GM12878 (cell line): ENCODE data around the gene NKAIN2.

ENCODE experiments used
- CBFB ChIP-seq: IDR thresholded peaks from 2 replicates; pipeline ENCODE4 v1.6.1; 2016; ENCODE audit warnings: antibody characterized with exemption, low read depth
- NR2C2 ChIP-seq: IDR thresholded peaks from 2 replicates; pipeline ENCODE4 v1.6.1; 2011; ENCODE audit warnings: borderline replicate concordance, low read depth; ENCODE audit not compliant: control insufficient read depth, insufficient read length
- POLR2A ChIP-seq: IDR thresholded peaks from 2 replicates; pipeline ENCODE4 v1.6.1; 2011; ENCODE audit warnings: low read depth, mild to moderate bottlenecking, low read length
- POLR2AphosphoS2 ChIP-seq: IDR thresholded peaks from 2 replicates; pipeline ENCODE4 v1.6.1; 2011; ENCODE audit warnings: low read depth, mild to moderate bottlenecking, low read length, improper control_type of control experiment, moderate library complexity
- RAD21 ChIP-seq: IDR thresholded peaks from 2 replicates; pipeline ENCODE4 v1.6.1; 2011; ENCODE audit warnings: mild to moderate bottlenecking, low read depth, low read length, moderate library complexity; ENCODE audit not compliant: insufficient read depth
- SP1 ChIP-seq: IDR thresholded peaks from one replicate; pipeline ENCODE4 v1.6.1; 2011; ENCODE audit warnings: low read depth, low read length
- SRF ChIP-seq, 2 experiments: IDR thresholded peaks; 2 replicates each; pipeline ENCODE4 v1.6.1; 2011; ENCODE audit warnings: low read depth in 2 of 2, low read length in 2 of 2, mild to moderate bottlenecking in 1 of 2, moderate library complexity in 1 of 2
- STAT1 ChIP-seq: fragments of 450-650 bp; conservative IDR thresholded peaks from 2 replicates; pipeline ENCODE4 v1.6.1; 2014; ENCODE audit warnings: antibody characterized with exemption, mild to moderate bottlenecking
- TAF1 ChIP-seq: IDR thresholded peaks from 2 replicates; pipeline ENCODE4 v1.6.1; 2011; ENCODE audit warnings: mild to moderate bottlenecking, low read depth, low read length, borderline replicate concordance
- TF ChIP-seq, protein P1 (sequence below), 3 experiments: IDR thresholded peaks in 2 of 3; conservative IDR thresholded peaks in 1 of 3; 2 replicates each; pipeline ENCODE4 v1.5.1; 2011; ENCODE audit warnings: low read depth in 3 of 3, low read length in 3 of 3, mild to moderate bottlenecking in 3 of 3, control low read depth in 2 of 3, moderate library complexity in 2 of 3, inconsistent platforms in 1 of 3, mixed read lengths in 1 of 3; ENCODE audit not compliant: control insufficient read depth in 2 of 3, insufficient read depth in 1 of 3; ENCODE audit errors: extremely low read depth in 1 of 3
- TF ChIP-seq, protein P2 (sequence below): fragments of 450-650 bp; conservative IDR thresholded peaks from 2 replicates; pipeline ENCODE4 v1.6.1; 2017; ENCODE audit warnings: mild to moderate bottlenecking, moderate library complexity
- TF ChIP-seq, protein P3 (sequence below): IDR thresholded peaks from 2 replicates; pipeline ENCODE4 v1.6.1; 2011; ENCODE audit warnings: mild to moderate bottlenecking, low read depth, low read length, moderate library complexity; ENCODE audit not compliant: insufficient replicate concordance

DNA sequence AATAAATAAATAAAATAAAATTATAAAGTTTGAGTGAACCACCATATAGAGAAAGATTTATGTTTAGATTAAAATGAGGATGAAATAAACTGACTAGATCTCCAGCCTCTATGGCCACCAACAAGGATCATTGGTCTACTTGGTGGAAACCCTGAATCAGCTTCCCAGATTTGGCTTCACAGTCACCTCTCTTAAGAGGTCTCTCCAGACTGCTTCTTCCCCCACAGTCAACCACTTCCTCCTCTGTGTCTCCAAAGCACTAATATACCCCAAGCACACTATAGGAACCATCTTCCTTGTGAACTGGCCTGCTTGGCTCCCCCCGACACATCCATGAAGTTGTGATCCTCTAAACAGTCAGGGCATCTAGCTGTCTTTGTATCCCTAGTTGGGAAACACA, 629.0 kb downstream of the NKAIN2 start:
- TF ChIP-seq, protein P1, sequence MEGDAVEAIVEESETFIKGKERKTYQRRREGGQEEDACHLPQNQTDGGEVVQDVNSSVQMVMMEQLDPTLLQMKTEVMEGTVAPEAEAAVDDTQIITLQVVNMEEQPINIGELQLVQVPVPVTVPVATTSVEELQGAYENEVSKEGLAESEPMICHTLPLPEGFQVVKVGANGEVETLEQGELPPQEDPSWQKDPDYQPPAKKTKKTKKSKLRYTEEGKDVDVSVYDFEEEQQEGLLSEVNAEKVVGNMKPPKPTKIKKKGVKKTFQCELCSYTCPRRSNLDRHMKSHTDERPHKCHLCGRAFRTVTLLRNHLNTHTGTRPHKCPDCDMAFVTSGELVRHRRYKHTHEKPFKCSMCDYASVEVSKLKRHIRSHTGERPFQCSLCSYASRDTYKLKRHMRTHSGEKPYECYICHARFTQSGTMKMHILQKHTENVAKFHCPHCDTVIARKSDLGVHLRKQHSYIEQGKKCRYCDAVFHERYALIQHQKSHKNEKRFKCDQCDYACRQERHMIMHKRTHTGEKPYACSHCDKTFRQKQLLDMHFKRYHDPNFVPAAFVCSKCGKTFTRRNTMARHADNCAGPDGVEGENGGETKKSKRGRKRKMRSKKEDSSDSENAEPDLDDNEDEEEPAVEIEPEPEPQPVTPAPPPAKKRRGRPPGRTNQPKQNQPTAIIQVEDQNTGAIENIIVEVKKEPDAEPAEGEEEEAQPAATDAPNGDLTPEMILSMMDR (IDR thresholded peaks at IDR 0.05 in 2 of 3, conservative IDR thresholded peaks at IDR 0.05 in 1 of 3; ENCODE audit: control insufficient read depth in 2 of 3, extremely low read depth in 1 of 3, insufficient read depth in 1 of 3, low read depth in 3 of 3, low read length in 3 of 3): no peak
- no peak for TF ChIP-seq POLR2A
- TF ChIP-seq SRF (IDR thresholded peaks at IDR 0.05; ENCODE audit: low read depth in 2 of 2, low read length in 2 of 2): no peak
- TF ChIP-seq, protein P2, sequence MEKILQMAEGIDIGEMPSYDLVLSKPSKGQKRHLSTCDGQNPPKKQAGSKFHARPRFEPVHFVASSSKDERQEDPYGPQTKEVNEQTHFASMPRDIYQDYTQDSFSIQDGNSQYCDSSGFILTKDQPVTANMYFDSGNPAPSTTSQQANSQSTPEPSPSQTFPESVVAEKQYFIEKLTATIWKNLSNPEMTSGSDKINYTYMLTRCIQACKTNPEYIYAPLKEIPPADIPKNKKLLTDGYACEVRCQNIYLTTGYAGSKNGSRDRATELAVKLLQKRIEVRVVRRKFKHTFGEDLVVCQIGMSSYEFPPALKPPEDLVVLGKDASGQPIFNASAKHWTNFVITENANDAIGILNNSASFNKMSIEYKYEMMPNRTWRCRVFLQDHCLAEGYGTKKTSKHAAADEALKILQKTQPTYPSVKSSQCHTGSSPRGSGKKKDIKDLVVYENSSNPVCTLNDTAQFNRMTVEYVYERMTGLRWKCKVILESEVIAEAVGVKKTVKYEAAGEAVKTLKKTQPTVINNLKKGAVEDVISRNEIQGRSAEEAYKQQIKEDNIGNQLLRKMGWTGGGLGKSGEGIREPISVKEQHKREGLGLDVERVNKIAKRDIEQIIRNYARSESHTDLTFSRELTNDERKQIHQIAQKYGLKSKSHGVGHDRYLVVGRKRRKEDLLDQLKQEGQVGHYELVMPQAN: no peak
- no peak for TF ChIP-seq RAD21
- no peak for TF ChIP-seq POLR2AphosphoS2
- no peak for TF ChIP-seq STAT1
- TF ChIP-seq CBFB: no peak
- no peak for TF ChIP-seq TAF1
- TF ChIP-seq, protein P3, sequence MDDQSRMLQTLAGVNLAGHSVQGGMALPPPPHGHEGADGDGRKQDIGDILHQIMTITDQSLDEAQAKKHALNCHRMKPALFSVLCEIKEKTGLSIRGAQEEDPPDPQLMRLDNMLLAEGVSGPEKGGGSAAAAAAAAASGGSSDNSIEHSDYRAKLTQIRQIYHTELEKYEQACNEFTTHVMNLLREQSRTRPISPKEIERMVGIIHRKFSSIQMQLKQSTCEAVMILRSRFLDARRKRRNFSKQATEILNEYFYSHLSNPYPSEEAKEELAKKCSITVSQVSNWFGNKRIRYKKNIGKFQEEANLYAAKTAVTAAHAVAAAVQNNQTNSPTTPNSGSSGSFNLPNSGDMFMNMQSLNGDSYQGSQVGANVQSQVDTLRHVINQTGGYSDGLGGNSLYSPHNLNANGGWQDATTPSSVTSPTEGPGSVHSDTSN: no peak
- TF ChIP-seq SP1: no peak
- TF ChIP-seq NR2C2: no peak
